Lower lobe of right lung (tissue), 2 donors: ENCODE results near the gene PPP3CA. TPM values are rescaled to one million over a fixed set of nuclear protein-coding genes. Genes with fewer than 3 reads are reported as not detected.

ENCODE experiments used
- ATAC-seq, 2 donors: fragments of 200-7000 bp; cut with Tn5 transposase; one replicate each; pipeline ENCODE4 v1.9.1; 2020 to 2022; ENCODE audit warnings: mild to moderate bottlenecking in 2 of 2, moderate library complexity in 2 of 2
- DNase-seq: peaks from one replicate; pipeline ENCODE4 v3.0.0-alpha.2; 2020
- H3K27ac ChIP-seq: fragments of 200-600 bp; one replicate; pipeline ENCODE4 v1.8.0; 2022
- H3K27me3 ChIP-seq: fragments of 200-600 bp; one replicate; pipeline ENCODE4 v1.8.0; 2022; ENCODE audit warnings: low read depth
- H3K36me3 ChIP-seq: fragments of 200-600 bp; one replicate; pipeline ENCODE4 v1.8.0; 2022; ENCODE audit warnings: mild to moderate bottlenecking
- H3K4me1 ChIP-seq: fragments of 200-600 bp; one replicate; pipeline ENCODE4 v1.8.0; 2022
- H3K4me3 ChIP-seq: fragments of 200-600 bp; one replicate; pipeline ENCODE4 v1.8.0; 2022; ENCODE audit warnings: mild to moderate bottlenecking
- H3K9me3 ChIP-seq: fragments of 200-600 bp; one replicate; pipeline ENCODE4 v1.8.0; 2022
- intact Hi-C: fragments of 100-400 bp; cut with DNase I; formaldehyde crosslinking; loops from one replicate; pipeline ENCODE4 v1.11.0; 2022
- total RNA-seq: library from RNA; stranded (reverse); fragmentation: NEBNext Ultra II Directional; extraction: Animal tissue kit (Norgen Biotek cat#: 25700); gene quantifications from one replicate; pipeline ENCODE4 v1.2.1, GENCODE V29; 2021
- TF ChIP-seq, protein P1 (sequence below): fragments of 200-600 bp; IDR thresholded peaks from one replicate; pipeline ENCODE4 v1.8.0; 2022; ENCODE audit warnings: antibody characterized with exemption, mild to moderate bottlenecking
- donor health status: DM: no; HTN: yes; CAD: no; lungs with severe emphysema.

PPP3CA gene
- total RNA-seq, 1 donor from 2014 or later, result 50.2 TPM

DNA sequence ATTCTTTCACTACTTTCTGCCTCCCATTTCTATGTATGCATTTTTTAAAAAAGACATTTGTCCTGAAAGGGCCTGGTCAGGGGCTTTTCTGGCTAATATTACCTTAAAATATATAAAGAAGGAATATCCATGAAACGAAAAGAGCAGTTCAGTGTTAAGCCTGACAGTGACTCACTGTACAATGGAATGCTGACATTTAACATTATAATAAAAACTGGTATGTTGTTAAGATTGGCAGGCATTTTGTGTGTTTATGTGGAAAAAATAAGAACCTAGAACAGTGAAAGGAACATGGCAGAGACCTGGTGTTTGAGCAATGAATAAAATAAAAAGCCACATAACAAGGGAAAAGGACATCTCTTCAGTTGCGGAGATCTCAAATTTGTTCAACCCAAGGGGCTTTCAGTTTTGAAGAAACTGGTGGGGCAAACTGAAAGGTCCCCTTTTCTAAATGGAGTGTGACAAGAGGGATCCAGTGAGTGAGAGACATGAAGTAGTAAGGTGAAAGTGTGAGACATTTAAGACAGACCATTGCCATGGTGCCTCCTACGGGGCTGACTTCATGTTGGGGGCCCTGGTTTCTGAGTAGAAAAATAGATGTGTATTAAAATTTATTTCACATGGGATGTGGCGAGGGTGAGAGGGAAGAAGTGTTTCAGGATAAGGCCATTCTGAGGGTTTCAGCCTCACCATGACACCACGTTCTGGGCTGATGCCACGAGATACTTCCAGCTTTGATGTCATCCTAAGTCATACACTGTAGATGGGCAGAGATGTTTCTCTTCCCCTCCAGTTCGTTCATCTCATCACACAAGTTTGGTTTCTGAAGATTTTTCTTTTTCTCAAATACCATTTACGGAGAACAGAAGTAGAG is 324.9 kb downstream of the PPP3CA start:
- ATAC-seq (no peak), DNase-seq (no peak)
- Histone ChIP-seq H3K4me1 (peaks cover 12% of the 10 kb centered on the region), H3K27me3 (no peaks in the 10 kb centered on the region), H3K36me3 (peaks cover 12% of the 10 kb centered on the region), H3K9me3 (no peaks in the 10 kb centered on the region), H3K4me3 (no peak overlapping the region), H3K27ac (no peak overlapping the region)
- intact Hi-C loops, result no loop called here
- TF ChIP-seq, protein P1, sequence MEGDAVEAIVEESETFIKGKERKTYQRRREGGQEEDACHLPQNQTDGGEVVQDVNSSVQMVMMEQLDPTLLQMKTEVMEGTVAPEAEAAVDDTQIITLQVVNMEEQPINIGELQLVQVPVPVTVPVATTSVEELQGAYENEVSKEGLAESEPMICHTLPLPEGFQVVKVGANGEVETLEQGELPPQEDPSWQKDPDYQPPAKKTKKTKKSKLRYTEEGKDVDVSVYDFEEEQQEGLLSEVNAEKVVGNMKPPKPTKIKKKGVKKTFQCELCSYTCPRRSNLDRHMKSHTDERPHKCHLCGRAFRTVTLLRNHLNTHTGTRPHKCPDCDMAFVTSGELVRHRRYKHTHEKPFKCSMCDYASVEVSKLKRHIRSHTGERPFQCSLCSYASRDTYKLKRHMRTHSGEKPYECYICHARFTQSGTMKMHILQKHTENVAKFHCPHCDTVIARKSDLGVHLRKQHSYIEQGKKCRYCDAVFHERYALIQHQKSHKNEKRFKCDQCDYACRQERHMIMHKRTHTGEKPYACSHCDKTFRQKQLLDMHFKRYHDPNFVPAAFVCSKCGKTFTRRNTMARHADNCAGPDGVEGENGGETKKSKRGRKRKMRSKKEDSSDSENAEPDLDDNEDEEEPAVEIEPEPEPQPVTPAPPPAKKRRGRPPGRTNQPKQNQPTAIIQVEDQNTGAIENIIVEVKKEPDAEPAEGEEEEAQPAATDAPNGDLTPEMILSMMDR, result no peak

DNA sequence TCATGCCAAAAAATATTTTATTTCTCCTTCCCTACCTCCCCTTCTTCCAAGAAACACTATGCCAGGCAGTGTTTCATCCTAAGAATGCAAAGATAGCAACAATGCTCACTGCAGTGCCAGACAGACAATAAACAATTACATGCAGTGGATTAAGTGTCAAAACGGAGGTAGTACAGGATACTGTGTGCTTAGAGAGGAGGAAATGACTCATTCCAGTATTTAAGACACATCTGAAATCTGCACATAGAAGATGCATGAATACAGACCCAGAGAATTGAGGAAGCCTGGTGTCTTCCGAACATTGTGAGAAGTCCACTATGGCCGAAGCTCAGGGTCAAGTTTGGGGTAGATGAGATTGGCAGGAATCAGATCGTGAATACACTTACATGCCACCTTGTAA is 326.4 kb downstream of the PPP3CA start:
- no peak overlapping the region for H3K27ac ChIP-seq
- H3K4me3 ChIP-seq, result no peak overlapping the region
- no peaks in the 10 kb centered on the region for H3K27me3 ChIP-seq
- DNase-seq (no peak), ATAC-seq (peak; percentile 76 to 78)
- intact Hi-C loops, result no loop called here
- H3K9me3 ChIP-seq, result no peaks in the 10 kb centered on the region
- H3K36me3 ChIP-seq, result peaks cover 9% of the 10 kb centered on the region
- TF ChIP-seq, protein P1, result no peak
- H3K4me1 ChIP-seq, result peaks cover 12% of the 10 kb centered on the region

DNA sequence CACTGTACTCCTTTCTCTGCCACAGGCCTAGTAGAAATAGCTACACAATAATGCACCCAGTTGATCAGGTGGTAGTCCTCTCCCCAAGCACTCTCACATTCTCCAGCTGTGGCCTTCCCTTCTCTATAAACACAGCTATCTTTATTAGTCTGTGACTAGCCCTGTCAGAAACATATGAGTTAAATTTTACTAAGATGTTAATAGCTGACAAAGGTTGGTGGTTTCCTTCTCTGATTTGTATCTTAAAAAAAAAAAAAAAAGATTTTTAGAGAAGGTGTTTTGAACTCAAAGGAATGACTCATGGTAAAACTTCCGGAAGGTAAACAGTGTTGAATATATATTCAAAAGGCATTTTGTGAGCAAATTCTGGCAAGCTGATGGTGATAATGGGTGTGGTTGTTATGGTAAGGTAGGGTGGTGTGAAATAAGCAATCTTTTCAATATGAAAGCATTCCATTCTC is 327.4 kb downstream of the PPP3CA start:
- no peaks in the 10 kb centered on the region for H3K27me3 ChIP-seq
- no peak overlapping the region for H3K4me3 ChIP-seq
- TF ChIP-seq, protein P1, result no peak
- peaks cover 12% of the 10 kb centered on the region for H3K4me1 ChIP-seq
- ATAC-seq, result peak; percentile 51 to 58
- H3K36me3 ChIP-seq, result peaks cover 7% of the 10 kb centered on the region
- no peaks in the 10 kb centered on the region for H3K9me3 ChIP-seq
- intact Hi-C loops, result no loop called here
- no peak for DNase-seq
- no peak overlapping the region for H3K27ac ChIP-seq

DNA sequence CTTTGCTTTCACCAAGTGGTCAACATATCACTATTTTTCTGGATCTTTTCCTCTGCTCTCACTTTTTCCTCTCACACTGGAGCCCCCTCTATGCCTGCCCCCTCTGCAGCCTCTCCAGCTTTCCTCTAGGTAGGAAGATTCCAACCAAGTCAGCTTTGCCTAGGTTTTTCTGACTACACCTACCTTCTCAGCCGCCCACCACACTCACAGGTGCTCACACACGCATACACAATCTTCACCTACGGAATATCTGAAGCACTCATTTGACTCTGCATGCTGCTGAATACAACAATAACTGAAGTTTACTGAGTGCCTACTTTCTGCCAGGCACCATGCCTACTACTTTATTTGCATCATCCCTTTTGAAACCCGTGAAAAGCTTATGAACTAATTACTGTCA is 328.0 kb downstream of the PPP3CA start:
- Histone ChIP-seq H3K4me1 (peaks cover 12% of the 10 kb centered on the region), H3K27me3 (no peaks in the 10 kb centered on the region), H3K27ac (no peak overlapping the region), H3K4me3 (no peak overlapping the region), H3K36me3 (peaks cover 7% of the 10 kb centered on the region), H3K9me3 (no peaks in the 10 kb centered on the region)
- intact Hi-C loops, result no loop called here
- ATAC-seq, result no peak
- TF ChIP-seq, protein P1, result no peak
- DNase-seq, result no peak

DNA sequence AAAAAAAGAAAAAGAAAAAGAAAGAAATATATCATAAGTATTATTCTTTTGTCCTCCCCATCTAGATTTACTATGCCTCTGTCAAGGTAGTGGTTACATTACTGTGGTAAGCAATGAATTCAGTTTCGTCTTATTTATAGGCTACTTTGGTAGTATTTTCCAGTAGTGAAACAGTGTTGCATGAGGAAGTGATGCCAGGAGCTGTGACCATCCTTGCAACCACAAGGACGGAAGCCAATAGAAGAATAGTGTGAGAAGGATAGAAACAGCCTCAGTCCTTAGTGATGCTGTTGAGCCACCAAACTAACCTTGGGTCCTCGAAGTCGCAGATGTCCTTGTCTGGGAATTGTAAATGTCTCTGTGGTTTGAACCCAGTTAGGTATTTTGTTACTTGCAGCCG is 328.5 kb downstream of the PPP3CA start:
- no peak for DNase-seq

More for the DNA sequence above, 328.5 kb downstream of the PPP3CA start:
- Histone ChIP-seq H3K36me3 (peaks cover 7% of the 10 kb centered on the region), H3K4me1 (peaks cover 12% of the 10 kb centered on the region), H3K27ac (no peak overlapping the region), H3K9me3 (no peaks in the 10 kb centered on the region), H3K27me3 (no peaks in the 10 kb centered on the region), H3K4me3 (no peak overlapping the region)
- ATAC-seq, result peak; percentile 31 to 43
- TF ChIP-seq, protein P1, result no peak
- intact Hi-C loops, result no loop called here
